Stimulated activated CD8-positive, alpha-beta memory T cell treated with anti-CD3 and anti-CD28 coated beads, Interleukin-2, amount 100 ng/mL, for 48 hours (primary cell): ENCODE measurements around the gene NABP1.

Experiments used
- DNase-seq, 2 donors: peaks; one replicate each; pipeline ENCODE4 v3.0.0-alpha.2; 2020; ENCODE audit warnings: low read depth in 2 of 2

NABP1 gene

GRCh38 chr2:191649519-191649918 is 28.4 kb upstream of the NABP1 start:
- DNase-seq = no peak

- no peak for DNase-seq
These were observed 26.8 kb upstream of the NABP1 start for GRCh38 chr2:191650896-191651773.

DNA sequence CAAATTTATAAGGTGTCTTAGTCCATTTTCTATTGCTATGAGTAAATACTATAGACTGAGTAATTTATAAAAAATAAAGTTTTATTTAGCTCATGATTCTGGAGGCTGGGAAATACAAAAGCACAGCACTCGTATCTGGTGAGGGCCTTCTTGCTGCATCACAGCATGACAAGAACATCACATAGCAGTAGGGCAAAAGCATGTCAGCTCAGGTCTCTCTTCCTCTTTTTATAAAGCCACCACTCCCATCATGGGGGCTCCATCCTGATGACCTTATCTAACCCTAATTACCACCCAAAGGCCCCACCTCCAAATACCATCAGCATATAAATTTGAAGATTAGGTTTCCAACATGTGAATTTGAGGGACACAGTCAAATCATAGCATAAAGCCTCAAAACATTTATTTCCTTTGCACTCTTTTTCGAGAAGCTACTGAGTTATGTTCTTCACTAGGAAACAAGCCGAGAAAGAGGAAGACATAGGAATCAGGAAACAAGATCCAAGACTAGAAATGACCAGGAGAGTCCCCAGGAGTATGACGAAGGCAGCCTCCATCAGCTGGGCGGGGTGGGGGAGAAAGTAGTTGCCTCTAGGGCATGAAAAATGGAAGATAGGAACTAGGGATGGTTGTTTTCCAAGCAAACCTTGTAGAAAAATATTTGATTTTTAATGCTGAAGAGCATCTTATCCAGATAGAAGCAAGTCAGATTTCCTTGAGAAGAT is 24.1 kb upstream of the NABP1 start:
- DNase-seq = no peak

- no peak for DNase-seq
These were observed 21.5 kb upstream of the NABP1 start for GRCh38 chr2:191656391-191656790.

GRCh38 chr2:191656792-191657191 is 21.1 kb upstream of the NABP1 start:
- DNase-seq = no peak

- DNase-seq = no peak
These were observed 20.0 kb upstream of the NABP1 start for GRCh38 chr2:191657977-191658376.

DNA sequence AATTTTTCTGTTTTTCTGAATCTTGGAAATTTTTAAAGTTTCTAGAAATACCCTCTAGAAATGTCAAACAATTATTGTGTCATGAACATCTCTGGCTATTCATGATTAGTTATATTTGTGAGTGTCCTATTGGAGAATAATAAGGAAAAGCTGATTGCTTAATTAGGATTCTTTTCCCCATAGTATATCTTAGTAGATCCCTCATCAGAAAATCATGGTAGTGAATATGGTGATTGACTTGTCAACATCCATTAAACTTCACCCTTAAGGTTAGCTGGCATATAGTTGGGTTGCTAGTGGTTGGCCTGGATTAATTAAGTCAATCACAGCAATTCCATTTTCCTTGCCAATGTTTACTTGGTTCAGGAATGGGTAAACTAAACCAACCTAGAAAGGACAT is 18.7 kb upstream of the NABP1 start:
- no peak for DNase-seq

DNA sequence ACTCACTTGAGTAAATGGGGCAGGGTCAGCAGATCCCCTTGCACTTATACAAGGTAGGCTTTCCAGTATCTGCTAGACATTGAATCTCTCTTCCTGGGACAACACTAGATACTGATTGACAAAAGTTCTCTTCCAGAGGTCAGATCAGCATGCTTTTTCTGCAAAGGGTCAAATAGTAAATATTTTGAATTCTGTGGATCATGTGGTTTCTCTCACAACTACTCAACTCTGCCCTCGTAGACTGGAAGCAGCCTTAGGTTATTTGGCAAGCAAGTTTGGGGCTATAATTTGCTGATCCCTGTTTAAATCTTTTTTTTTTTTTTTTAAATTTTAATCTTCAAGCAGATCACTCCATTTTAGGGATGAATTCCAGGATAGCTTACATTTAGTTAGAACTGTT is 17.4 kb upstream of the NABP1 start:
- DNase-seq = no peak

DNA sequence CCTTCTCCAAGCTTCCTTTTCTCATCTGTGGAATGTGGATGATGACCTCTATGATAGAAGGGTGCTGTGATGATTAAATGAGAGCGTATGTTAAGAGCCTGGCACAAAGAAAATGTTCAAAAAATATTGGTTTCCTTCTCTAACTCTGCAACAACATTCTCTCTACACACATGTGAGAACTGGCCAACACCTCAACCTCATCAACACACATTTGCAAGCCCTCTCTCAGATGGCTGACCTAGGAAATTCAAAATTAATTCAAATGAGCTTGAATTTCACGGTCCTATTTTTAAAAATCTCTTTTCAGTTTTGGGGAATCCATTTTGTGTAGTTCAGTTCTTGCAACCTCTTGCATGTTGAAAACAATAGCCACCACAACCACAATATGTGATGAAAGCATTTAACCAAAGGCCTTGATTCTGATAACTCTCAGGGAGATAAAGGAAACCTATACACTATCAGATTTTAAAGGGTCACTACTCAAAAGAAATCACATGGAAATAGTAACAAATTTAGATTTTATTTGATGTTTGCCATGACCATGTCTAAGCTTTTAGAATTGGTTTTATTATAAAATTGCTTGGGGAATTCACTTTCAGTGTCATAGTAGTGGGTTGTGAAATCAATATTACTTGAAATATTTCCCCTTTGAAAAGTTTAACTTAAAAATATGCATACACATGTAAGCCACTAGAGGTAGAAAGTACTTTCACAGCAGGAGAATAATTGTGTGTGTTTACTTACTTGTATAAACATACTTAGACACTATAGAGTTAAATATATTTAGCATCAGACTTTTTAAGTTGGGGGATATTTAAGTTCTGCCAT is 16.6 kb upstream of the NABP1 start:
- no peak for DNase-seq

GRCh38 chr2:191664823-191665677 is 12.9 kb upstream of the NABP1 start:
- DNase-seq = no peak

DNA sequence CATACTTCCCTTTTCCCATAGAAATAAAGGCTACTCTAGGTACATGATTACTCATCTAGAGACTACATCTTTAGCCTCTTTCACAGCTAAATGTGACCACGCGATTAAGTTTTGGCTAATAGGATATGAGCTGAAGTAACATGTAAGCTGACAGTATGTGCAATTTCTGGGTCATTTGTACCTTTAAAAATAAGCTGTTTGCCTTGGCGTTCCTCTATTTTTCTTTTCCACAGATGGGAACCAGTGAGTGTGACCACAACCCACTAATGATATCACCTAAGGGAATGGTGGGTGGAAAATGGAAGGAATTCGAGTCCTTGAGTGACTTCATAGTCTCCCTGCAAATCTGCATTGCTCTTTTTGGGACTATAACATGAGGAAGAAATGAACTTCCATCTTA is 11.7 kb upstream of the NABP1 start:
- no peak for DNase-seq

DNA sequence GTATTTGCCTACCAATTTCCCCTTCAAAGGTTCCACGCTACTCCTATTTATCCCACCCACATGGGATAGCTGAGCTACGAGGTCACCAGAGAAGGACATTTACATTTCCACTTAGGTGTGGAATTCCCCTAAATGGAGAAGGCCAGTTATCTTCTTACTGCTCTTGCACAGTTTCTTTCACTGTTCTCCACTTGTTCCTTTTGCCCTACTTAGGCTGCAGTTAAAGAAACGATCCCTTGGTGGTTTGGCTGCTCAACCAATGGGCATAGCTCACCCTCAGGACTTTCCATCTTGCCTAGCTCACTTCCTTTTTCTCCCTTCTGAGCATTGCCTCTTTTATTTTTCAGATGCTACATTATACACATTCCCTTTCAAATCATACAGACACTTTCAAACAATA is 11.2 kb upstream of the NABP1 start:
- DNase-seq = no peak

DNA sequence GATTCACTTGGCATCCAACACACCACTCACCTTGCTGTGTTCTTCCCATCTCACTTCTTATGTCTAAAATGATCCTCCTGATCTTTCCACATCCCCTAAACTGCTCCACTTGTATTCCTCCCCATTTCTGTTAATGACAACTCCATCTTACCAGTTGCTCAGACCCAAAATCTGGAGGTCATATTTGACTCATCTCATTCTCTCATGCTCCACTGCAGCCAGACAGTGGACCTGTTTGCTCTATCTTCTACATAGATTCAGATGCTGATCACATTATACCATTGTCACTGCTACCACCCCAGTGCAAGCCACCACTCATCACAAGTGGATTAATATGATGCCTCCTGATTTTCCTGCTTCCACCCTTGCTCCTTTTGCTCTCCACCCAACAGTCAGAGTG is 7.9 kb upstream of the NABP1 start:
- DNase-seq = no peak

GRCh38 chr2:191670787-191671186 is 7.1 kb upstream of the NABP1 start:
- no peak for DNase-seq

- peak; percentile 16 to 27 for DNase-seq
These were observed 1.9 kb upstream of the NABP1 start for GRCh38 chr2:191675807-191676721.

GRCh38 chr2:191676790-191677645 is 918 bp upstream of the NABP1 start:
- peak; percentile 14 to 20 for DNase-seq

GRCh38 chr2:191678437-191679100 is 633 bp downstream of the NABP1 start:
- peak; percentile 63 to 67 for DNase-seq

DNA sequence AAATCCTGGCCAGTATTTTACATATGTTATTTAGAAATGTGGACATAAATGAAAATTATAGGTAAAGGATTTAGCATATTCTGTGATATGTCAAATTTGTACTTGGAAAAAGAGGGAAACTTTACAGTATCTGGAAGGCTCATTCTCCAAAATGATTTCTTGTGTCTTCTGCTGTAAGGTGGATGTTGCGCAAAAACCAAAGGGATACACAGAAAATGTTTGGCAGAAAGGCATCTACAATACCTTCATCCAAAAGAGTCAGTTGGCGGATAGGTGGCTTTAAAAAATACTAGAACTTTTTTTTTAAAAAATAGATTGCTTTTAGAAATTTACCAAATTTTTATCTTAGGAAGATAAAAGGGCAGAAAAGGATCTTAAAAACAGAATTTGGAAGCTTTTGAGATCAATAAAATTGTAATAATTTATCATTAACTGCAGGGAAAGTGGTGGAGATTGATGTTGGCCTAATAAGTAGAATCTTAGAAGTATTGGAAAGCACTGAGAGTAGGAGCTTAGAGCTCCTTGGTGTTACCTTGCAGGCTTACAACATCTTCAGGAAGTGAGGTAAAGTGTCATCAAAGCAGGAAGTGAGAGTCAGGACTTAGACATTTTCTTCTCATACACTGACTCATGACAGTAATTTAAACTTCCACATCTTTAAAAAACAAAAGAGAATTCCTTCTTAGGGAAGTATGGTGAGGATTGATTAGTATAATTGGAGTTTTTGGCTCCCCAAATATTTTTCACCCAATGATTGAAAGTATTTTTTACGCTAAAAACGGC is 2.1 kb downstream of the NABP1 start:
- no peak for DNase-seq
